MM.1S (cell line): ENCODE data around the gene ACTL7A.

Source experiments
- DNase-seq: peaks from one replicate; pipeline ENCODE4 v3.0.0-alpha.2; 2015
- H2AFZ ChIP-seq: fragments of 300-600 bp; sonication (generic); 2 replicates; pipeline ENCODE4 v1.6.0; 2016; ENCODE audit warnings: antibody characterized with exemption, low read length
- H3F3A ChIP-seq: fragments of 300-600 bp; sonication (generic); 2 replicates; pipeline ENCODE4 v1.6.1; 2016; ENCODE audit warnings: mild to moderate bottlenecking, antibody characterized with exemption, low read length, moderate library complexity, mixed read lengths; ENCODE audit not compliant: insufficient read depth
- H3K27ac ChIP-seq: fragments of 300-600 bp; sonication (generic); 2 replicates; pipeline ENCODE4 v1.5.1; 2016; ENCODE audit warnings: mild to moderate bottlenecking, low read length
- H3K27me3 ChIP-seq: fragments of 300-600 bp; sonication (generic); replicated peaks from 2 replicates; pipeline ENCODE4 v1.6.0; 2016; ENCODE audit warnings: low read length; ENCODE audit not compliant: insufficient read depth
- H3K36me3 ChIP-seq: fragments of 300-600 bp; sonication (generic); replicated peaks from 2 replicates; pipeline ENCODE4 v1.6.1; 2016; ENCODE audit warnings: mild to moderate bottlenecking, low read length, mixed read lengths; ENCODE audit not compliant: insufficient read depth
- H3K4me1 ChIP-seq: fragments of 300-600 bp; sonication (generic); 2 replicates; pipeline ENCODE4 v1.6.1; 2016; ENCODE audit warnings: low read length, mixed read lengths
- H3K4me2 ChIP-seq: fragments of 300-600 bp; sonication (generic); 2 replicates; pipeline ENCODE4 v1.6.0; 2016; ENCODE audit warnings: low read depth, low read length
- H3K4me3 ChIP-seq: fragments of 300-600 bp; sonication (generic); 2 replicates; pipeline ENCODE4 v1.5.1; 2016; ENCODE audit warnings: low read length, mixed read lengths
- H3K79me2 ChIP-seq: fragments of 300-600 bp; sonication (generic); 2 replicates; pipeline ENCODE4 v1.6.1; 2016; ENCODE audit warnings: mixed run types, low read length, mixed read lengths
- H3K9ac ChIP-seq: fragments of 300-600 bp; sonication (generic); 2 replicates; pipeline ENCODE4 v1.6.1; 2016; ENCODE audit warnings: low read length, mixed read lengths
- H3K9me2 ChIP-seq: fragments of 300-600 bp; sonication (generic); replicated peaks from 2 replicates; pipeline ENCODE4 v1.6.1; 2016; ENCODE audit warnings: mild to moderate bottlenecking, low read length, mixed read lengths; ENCODE audit not compliant: insufficient read depth
- H3K9me3 ChIP-seq: fragments of 300-600 bp; sonication (generic); replicated peaks from 2 replicates; pipeline ENCODE4 v1.6.1; 2016; ENCODE audit warnings: mild to moderate bottlenecking, low read length, mixed read lengths; ENCODE audit not compliant: insufficient read depth
- H4K20me1 ChIP-seq: fragments of 300-600 bp; sonication (generic); 2 replicates; pipeline ENCODE4 v1.6.1; 2016; ENCODE audit warnings: mild to moderate bottlenecking, low read length, moderate library complexity, mixed read lengths; ENCODE audit not compliant: insufficient read depth
- EZH2 ChIP-seq: fragments of 300-600 bp; sonication (generic); optimal IDR thresholded peaks from 2 replicates; pipeline ENCODE3; 2017; ENCODE audit warnings: low read depth, mild to moderate bottlenecking, antibody characterized with exemption, low read length, mixed read lengths
- EZH2phosphoT487 ChIP-seq: fragments of 300-600 bp; sonication (generic); IDR thresholded peaks from 2 replicates; pipeline ENCODE4 v1.6.1; 2018; ENCODE audit warnings: antibody characterized with exemption, low read length
- TF ChIP-seq, protein P1 (sequence below): fragments of 300-600 bp; sonication (generic); IDR thresholded peaks from 2 replicates; pipeline ENCODE4 v1.5.1; 2016; ENCODE audit warnings: antibody characterized with exemption, low read length, mixed read lengths

Gene ACTL7A

DNA sequence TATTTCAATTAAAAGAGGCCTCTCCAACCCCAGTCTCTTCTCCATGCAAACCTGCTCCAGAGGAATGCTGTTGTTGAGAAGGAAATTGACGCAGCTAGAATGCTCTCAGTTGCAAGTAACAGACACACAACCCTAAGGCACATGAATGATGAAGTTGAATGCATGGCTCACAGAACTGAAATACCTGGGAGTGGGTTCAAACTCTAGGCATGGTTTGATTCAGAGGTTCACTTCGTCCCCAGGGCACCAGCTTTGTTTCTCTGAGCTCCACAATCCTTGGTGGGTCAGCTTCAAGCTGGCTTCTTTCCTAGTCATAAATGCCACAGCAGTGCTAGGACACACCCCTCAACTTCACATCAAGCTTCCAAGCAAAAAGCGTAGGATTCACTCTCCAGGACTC, 10.9 kb upstream of the ACTL7A start:
- Histone ChIP-seq H3K79me2 (no peaks in the 10 kb centered on the region), H3K9me2 (no peaks in the 10 kb centered on the region), H3F3A (no peaks in the 10 kb centered on the region), H4K20me1 (no peaks in the 10 kb centered on the region), H3K4me2 (no peak overlapping the region), H3K4me1 (no peaks in the 10 kb centered on the region), H3K4me3 (no peak overlapping the region), H3K27ac (no peak overlapping the region), H3K9ac (no peak overlapping the region), H2AFZ (no peak overlapping the region), H3K36me3 (no peaks in the 10 kb centered on the region), H3K27me3 (no peaks in the 10 kb centered on the region), H3K9me3 (no peaks in the 10 kb centered on the region)
- no peak for TF ChIP-seq EZH2phosphoT487
- no peak for TF ChIP-seq EZH2
- TF ChIP-seq, protein P1, sequence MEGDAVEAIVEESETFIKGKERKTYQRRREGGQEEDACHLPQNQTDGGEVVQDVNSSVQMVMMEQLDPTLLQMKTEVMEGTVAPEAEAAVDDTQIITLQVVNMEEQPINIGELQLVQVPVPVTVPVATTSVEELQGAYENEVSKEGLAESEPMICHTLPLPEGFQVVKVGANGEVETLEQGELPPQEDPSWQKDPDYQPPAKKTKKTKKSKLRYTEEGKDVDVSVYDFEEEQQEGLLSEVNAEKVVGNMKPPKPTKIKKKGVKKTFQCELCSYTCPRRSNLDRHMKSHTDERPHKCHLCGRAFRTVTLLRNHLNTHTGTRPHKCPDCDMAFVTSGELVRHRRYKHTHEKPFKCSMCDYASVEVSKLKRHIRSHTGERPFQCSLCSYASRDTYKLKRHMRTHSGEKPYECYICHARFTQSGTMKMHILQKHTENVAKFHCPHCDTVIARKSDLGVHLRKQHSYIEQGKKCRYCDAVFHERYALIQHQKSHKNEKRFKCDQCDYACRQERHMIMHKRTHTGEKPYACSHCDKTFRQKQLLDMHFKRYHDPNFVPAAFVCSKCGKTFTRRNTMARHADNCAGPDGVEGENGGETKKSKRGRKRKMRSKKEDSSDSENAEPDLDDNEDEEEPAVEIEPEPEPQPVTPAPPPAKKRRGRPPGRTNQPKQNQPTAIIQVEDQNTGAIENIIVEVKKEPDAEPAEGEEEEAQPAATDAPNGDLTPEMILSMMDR: no peak
- DNase-seq: no peak

DNA sequence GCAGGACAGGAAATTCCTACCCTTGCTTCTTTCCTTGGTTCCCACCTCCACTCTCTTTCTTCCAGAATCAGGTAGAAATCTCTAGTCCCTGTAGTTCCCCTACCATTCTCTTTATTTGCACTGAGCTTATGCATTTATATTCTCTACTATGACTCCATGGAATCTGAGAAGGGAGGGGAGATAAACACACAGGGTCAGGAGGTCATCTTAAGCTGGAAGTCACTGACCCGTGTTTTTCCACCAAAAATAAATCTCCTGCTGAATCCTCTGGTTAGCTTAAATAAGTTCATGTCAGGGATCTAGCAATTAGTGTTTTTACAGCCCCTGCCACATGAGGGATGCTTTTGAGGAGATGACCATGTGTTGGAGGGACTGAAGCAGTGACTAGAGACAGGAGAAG, 10.0 kb upstream of the ACTL7A start:
- H3K9ac ChIP-seq: no peak overlapping the region
- H3K79me2 ChIP-seq: no peaks in the 10 kb centered on the region
- H3K4me2 ChIP-seq: no peak overlapping the region
- H3K36me3 ChIP-seq: no peaks in the 10 kb centered on the region
- no peak overlapping the region for H3K27ac ChIP-seq
- H3F3A ChIP-seq: no peaks in the 10 kb centered on the region
- DNase-seq: no peak
- H3K4me1 ChIP-seq: no peaks in the 10 kb centered on the region
- H2AFZ ChIP-seq: no peak overlapping the region
- H4K20me1 ChIP-seq: no peaks in the 10 kb centered on the region
- no peaks in the 10 kb centered on the region for H3K27me3 ChIP-seq
- H3K9me2 ChIP-seq: no peaks in the 10 kb centered on the region
- H3K4me3 ChIP-seq: no peak overlapping the region
- no peaks in the 10 kb centered on the region for H3K9me3 ChIP-seq
- TF ChIP-seq EZH2phosphoT487 (no peak), EZH2 (no peak)
- TF ChIP-seq, protein P1: no peak

DNA sequence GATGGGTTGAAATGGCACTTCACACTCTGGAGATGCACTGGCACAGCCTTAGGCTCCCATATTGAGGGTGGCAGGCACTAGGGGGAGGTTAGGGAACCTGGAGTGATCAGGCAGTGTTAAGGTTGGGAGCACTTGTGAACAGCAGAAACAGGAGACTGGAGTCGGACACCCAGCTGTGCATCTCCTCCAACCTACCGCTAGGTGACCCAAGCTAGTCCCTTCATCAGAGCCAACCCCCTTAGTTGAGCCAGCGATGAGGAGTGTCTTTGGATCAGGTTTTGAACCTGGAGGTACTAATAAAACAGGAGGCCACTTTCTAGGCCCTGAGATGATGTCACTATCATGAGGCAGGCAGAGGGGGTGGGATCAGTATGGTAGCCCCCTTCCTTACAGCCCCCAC, 8.0 kb upstream of the ACTL7A start:
- H2AFZ ChIP-seq: no peak overlapping the region
- H3K9ac ChIP-seq: no peak overlapping the region
- DNase-seq: no peak
- H3K36me3 ChIP-seq: no peaks in the 10 kb centered on the region
- no peaks in the 10 kb centered on the region for H3K9me3 ChIP-seq
- H3K27me3 ChIP-seq: no peaks in the 10 kb centered on the region
- no peaks in the 10 kb centered on the region for H3K79me2 ChIP-seq
- H3F3A ChIP-seq: no peaks in the 10 kb centered on the region
- H3K9me2 ChIP-seq: no peaks in the 10 kb centered on the region
- TF ChIP-seq, protein P1: no peak
- no peak overlapping the region for H3K27ac ChIP-seq
- H3K4me3 ChIP-seq: no peak overlapping the region
- no peaks in the 10 kb centered on the region for H4K20me1 ChIP-seq
- H3K4me2 ChIP-seq: no peak overlapping the region
- no peaks in the 10 kb centered on the region for H3K4me1 ChIP-seq
